HepG2 (cell line): ENCODE data around the gene RHD. TPM values are rescaled to one million over a fixed set of nuclear protein-coding genes. Genes with fewer than 3 reads are reported as not detected.
A peak's percentile ranks its signal among the peaks of the same experiment; 100 is the strongest.

ENCODE experiments used
- BATF2 ChIP-seq: sonication (generic); formaldehyde crosslinking; IDR thresholded peaks from 2 replicates; pipeline ENCODE4 v1.8.0; 2022; ENCODE audit warnings: mild to moderate bottlenecking, missing genetic modification reagents, moderate library complexity
- NCOA1 ChIP-seq: sonication (generic); formaldehyde crosslinking; IDR thresholded peaks from 2 replicates; pipeline ENCODE4 v1.9.0; 2021; ENCODE audit warnings: missing genetic modification reagents
- ZFP82 ChIP-seq: sonication (generic); formaldehyde crosslinking; IDR thresholded peaks from 2 replicates; pipeline ENCODE4 v1.5.1; 2020; ENCODE audit warnings: mild to moderate bottlenecking, missing genetic modification reagents, borderline replicate concordance
- ZNF318 ChIP-seq: sonication (generic); formaldehyde crosslinking; IDR thresholded peaks from 2 replicates; pipeline ENCODE4 v1.4.0; 2020; ENCODE audit warnings: mild to moderate bottlenecking, missing genetic modification reagents
- ZNF407 ChIP-seq: sonication (generic); formaldehyde crosslinking; IDR thresholded peaks from one replicate; pipeline ENCODE4 v1.5.1; 2020; ENCODE audit warnings: mild to moderate bottlenecking, missing genetic modification reagents; ENCODE audit errors: not compliant biosample characterization
- ZNF512B ChIP-seq: sonication (generic); formaldehyde crosslinking; IDR thresholded peaks from 2 replicates; pipeline ENCODE4 v1.5.1; 2020; ENCODE audit warnings: missing genetic modification reagents, mild to moderate bottlenecking, borderline replicate concordance
- ZNF576 ChIP-seq: sonication (generic); formaldehyde crosslinking; IDR thresholded peaks from 2 replicates; pipeline ENCODE4 v1.4.0; 2020; ENCODE audit warnings: mild to moderate bottlenecking, missing genetic modification reagents
- polyA plus RNA-seq, 8 experiments: library from polyadenylated mRNA; depleted of rRNA in 3 of 8; stranded (reverse) in 7 of 8; unstranded in 1 of 8; fragments of >200 nt; fragmentation: Illumina TruSeq in 4 of 8; extraction: Trizol in 4 of 8; gene quantifications; 2 replicates each; pipeline versions ENCODE4 v1.2.1 to v1.2.3, GENCODE V29; 2011 to 2016; ENCODE audit warnings: low read depth in 4 of 8, missing spikeins in 1 of 8, mixed read lengths in 1 of 8; ENCODE audit not compliant: insufficient read depth in 1 of 8
- total RNA-seq, 5 experiments: library from RNA; depleted of rRNA; stranded (reverse); fragments of >200 nt; fragmentation: Illumina TruSeq; extraction: Trizol; gene quantifications; 2 replicates each; pipeline ENCODE4 v1.2.3, GENCODE V29; 2016; ENCODE audit warnings: low read depth in 1 of 5

Gene RHD
- total and polyA plus RNA-seq, 2 of the 13 experiments (the other 11 are each of a cell fraction or from before 2014, with no cell fraction given): not detected

- TF ChIP-seq ZNF318 (CRISPR knock-in tag): peak; percentile 84; the same call in 1 of the 2 replicates
- TF ChIP-seq ZNF512B (CRISPR knock-in tag): no peak
- 0 out of 2 replicates have a peak, but pooled peaks have one; percentile 11 for TF ChIP-seq BATF2
- TF ChIP-seq ZFP82 (CRISPR knock-in tag): 0 out of 2 replicates have a peak, but pooled peaks have one; percentile 11
- 0 out of 2 replicates have a peak, but pooled peaks have one; percentile 2 for TF ChIP-seq NCOA1
- peak; percentile 8 for TF ChIP-seq ZNF407
- TF ChIP-seq ZNF576: 0 out of 2 replicates have a peak, but pooled peaks have one; percentile 6
Measured at GRCh38 chr1:25246600-25247023, 25.7 kb upstream of the RHD start (continued).
